HTERT RPE-1 (cell line): ENCODE data around the gene SYT3.
"Not testable (repeated sequence)": the region's sequence is repeated elsewhere in the genome, so short reads cannot be mapped to it uniquely, and the experiment has no call there.

Experiments used
- in situ Hi-C: fragments of 300-500 bp; cut with MboI; formaldehyde crosslinking; loops from 4 replicates; pipeline ENCODE4 v1.14.3; 2020; ENCODE audit warnings: low sequenced_read_pairs

Gene SYT3

GRCh38 chr19:50640368-50640767 lies 687 bp upstream of the SYT3 start:
- in situ Hi-C loops = no loop called here

- in situ Hi-C loops = no loop called here
These were observed 1.1 kb downstream of the SYT3 start for GRCh38 chr19:50638600-50638999.

GRCh38 chr19:50636317-50637085 lies 3.2 kb downstream of the SYT3 start:
- in situ Hi-C loops = no loop called here

- in situ Hi-C loops = no loop called here
These were observed 5.7 kb downstream of the SYT3 start for GRCh38 chr19:50633973-50634372.

- in situ Hi-C loops = no loop called here
These were observed 6.3 kb downstream of the SYT3 start for GRCh38 chr19:50633359-50633758.

GRCh38 chr19:50632151-50632835 lies 7.4 kb downstream of the SYT3 start:
- in situ Hi-C loops = no loop called here

- in situ Hi-C loops = no loop called here
These were observed 9.9 kb downstream of the SYT3 start for GRCh38 chr19:50629801-50630200.

GRCh38 chr19:50629194-50629593 lies 10.5 kb downstream of the SYT3 start:
- in situ Hi-C loops = no loop called here

GRCh38 chr19:50628551-50628950 lies 11.1 kb downstream of the SYT3 start:
- in situ Hi-C loops = no loop called here

- in situ Hi-C loops = no loop called here
These were observed 11.5 kb downstream of the SYT3 start for GRCh38 chr19:50628146-50628545.

- in situ Hi-C loops = no loop called here
These were observed 12.9 kb downstream of the SYT3 start for GRCh38 chr19:50626795-50627194.

- in situ Hi-C loops = no loop called here
These were observed 13.7 kb downstream of the SYT3 start for GRCh38 chr19:50626011-50626410.

GRCh38 chr19:50624949-50625600 lies 14.6 kb downstream of the SYT3 start:
- in situ Hi-C loops = no loop called here

- in situ Hi-C loops = not testable (repeated sequence)
These were observed 19.2 kb downstream of the SYT3 start for GRCh38 chr19:50620394-50620906.

- in situ Hi-C loops = not testable (repeated sequence)
These were observed 20.5 kb downstream of the SYT3 start for GRCh38 chr19:50619184-50619583.

GRCh38 chr19:50618379-50618778 lies 21.3 kb downstream of the SYT3 start:
- in situ Hi-C loops = not testable (repeated sequence)

GRCh38 chr19:50612504-50613404 lies 26.9 kb downstream of the SYT3 start:
- in situ Hi-C loops = not testable (repeated sequence)

GRCh38 chr19:50607874-50608785 lies 31.6 kb downstream of the SYT3 start:
- in situ Hi-C loops = no loop called here

- in situ Hi-C loops = no loop called here
These were observed 32.3 kb downstream of the SYT3 start for GRCh38 chr19:50607388-50607787.
